Subcutaneous adipose tissue (tissue), 4 donors: ENCODE data around the gene GLRX3. TPM values are rescaled to one million over a fixed set of nuclear protein-coding genes. Genes with fewer than 3 reads are reported as not detected.

Source experiments
- CTCF ChIP-seq: fragments of 450-650 bp; IDR thresholded peaks from one replicate; pipeline ENCODE4 v1.5.1; 2016; ENCODE audit warnings: low read depth, mild to moderate bottlenecking, control low read depth, antibody characterized with exemption, moderate library complexity
- total RNA-seq, 4 donors: library from RNA; depleted of rRNA; stranded (reverse); fragments of >200 nt; gene quantifications; one replicate each; pipeline ENCODE4 v1.1.0, GENCODE V29; 2016

The GLRX3 gene
- total RNA-seq: 10 to 100 TPM; 39.0 to 58.0 (median 45.1) TPM

GRCh38 chr10:130136226-130137089 lies at the start of gene GLRX3:
Gene GLRX3 (plus strand): TSS chr10:130136391. CDS start chr10:130136421, 30 bp downstream.
- no peak for TF ChIP-seq CTCF

GRCh38 chr10:130099344-130099743 lies 36.8 kb upstream of the GLRX3 start:
- TF ChIP-seq CTCF: no peak

GRCh38 chr10:130105724-130106123 lies 30.5 kb upstream of the GLRX3 start:
- no peak for TF ChIP-seq CTCF

- no peak for TF ChIP-seq CTCF
Observed at GRCh38 chr10:130108934-130109604, 27.1 kb upstream of the GLRX3 start.

- TF ChIP-seq CTCF: no peak
Observed at GRCh38 chr10:130109796-130110245, 26.4 kb upstream of the GLRX3 start.

- no peak for TF ChIP-seq CTCF
Observed at GRCh38 chr10:130110246-130111112, 25.7 kb upstream of the GLRX3 start, which contains the start of gene C10orf143. Gene C10orf143 (minus strand): TSS chr10:130110830. CDS start chr10:130110772, 58 bp downstream.
